ENCODE data around the gene MACROD1.

MACROD1 gene

GRCh38 chr11:64069401-64070313 lies 96.3 kb downstream of the MACROD1 start:
- no peak for DNase-seq

- DNase-seq: no peak
These were observed 97.1 kb downstream of the MACROD1 start for GRCh38 chr11:64068705-64069400.

- no peak for DNase-seq
These were observed 98.5 kb downstream of the MACROD1 start for GRCh38 chr11:64067230-64067993.

- DNase-seq: no peak
These were observed 100.2 kb downstream of the MACROD1 start for GRCh38 chr11:64065712-64066111.

- no peak for DNase-seq
These were observed 100.8 kb downstream of the MACROD1 start for GRCh38 chr11:64065141-64065465.

- no peak for DNase-seq
These were observed 101.4 kb downstream of the MACROD1 start for GRCh38 chr11:64064374-64065140.

- no peak for DNase-seq
These were observed 102.1 kb downstream of the MACROD1 start for GRCh38 chr11:64063777-64064176.

GRCh38 chr11:64062185-64063039 lies 103.5 kb downstream of the MACROD1 start:
- DNase-seq: no peak

- DNase-seq: peak; percentile 69
These were observed 105.0 kb downstream of the MACROD1 start for GRCh38 chr11:64060861-64061444.

- no peak for DNase-seq
These were observed 105.6 kb downstream of the MACROD1 start for GRCh38 chr11:64060263-64060860.

- DNase-seq: no peak
These were observed 106.4 kb downstream of the MACROD1 start for GRCh38 chr11:64059339-64060140.

GRCh38 chr11:64058494-64058893 lies 107.4 kb downstream of the MACROD1 start:
- no peak for DNase-seq

- DNase-seq: no peak
These were observed 108.0 kb downstream of the MACROD1 start for GRCh38 chr11:64057890-64058289.

- no peak for DNase-seq
These were observed 109.1 kb downstream of the MACROD1 start for GRCh38 chr11:64056861-64057260.

- no peak for DNase-seq
These were observed 109.6 kb downstream of the MACROD1 start for GRCh38 chr11:64056213-64056785.

- no peak for DNase-seq
These were observed 110.8 kb downstream of the MACROD1 start for GRCh38 chr11:64055077-64055476.

GRCh38 chr11:64053699-64054098 lies 112.2 kb downstream of the MACROD1 start:
- DNase-seq: no peak

- DNase-seq: no peak
These were observed 112.8 kb downstream of the MACROD1 start for GRCh38 chr11:64052938-64053622.

- DNase-seq: no peak
These were observed 113.5 kb downstream of the MACROD1 start for GRCh38 chr11:64052436-64052835.

Measured in activated CD4-positive, alpha-beta T cell treated with anti-CD3 and anti-CD28 coated beads, Interleukin-2, Interleukin-6, amounts not matched to agents 100 ng/mL and 50 ng/mL, durations not matched to agents 16 hours and 8 hours (primary cell).